Activated naive CD8-positive, alpha-beta T cell treated with anti-CD3 and anti-CD28 coated beads, Interleukin-2, amount 50 U/mL, for 16 hours (primary cell): Measurements from ENCODE around the gene IPP.
"Not testable (repeated sequence)": the region's sequence is repeated elsewhere in the genome, so short reads cannot be mapped to it uniquely, and the experiment has no call there.

Experiments used
- DNase-seq: peaks from one replicate; pipeline ENCODE4 v3.0.0-alpha.2; 2020; ENCODE audit warnings: low read depth, low spot score

IPP gene

DNA sequence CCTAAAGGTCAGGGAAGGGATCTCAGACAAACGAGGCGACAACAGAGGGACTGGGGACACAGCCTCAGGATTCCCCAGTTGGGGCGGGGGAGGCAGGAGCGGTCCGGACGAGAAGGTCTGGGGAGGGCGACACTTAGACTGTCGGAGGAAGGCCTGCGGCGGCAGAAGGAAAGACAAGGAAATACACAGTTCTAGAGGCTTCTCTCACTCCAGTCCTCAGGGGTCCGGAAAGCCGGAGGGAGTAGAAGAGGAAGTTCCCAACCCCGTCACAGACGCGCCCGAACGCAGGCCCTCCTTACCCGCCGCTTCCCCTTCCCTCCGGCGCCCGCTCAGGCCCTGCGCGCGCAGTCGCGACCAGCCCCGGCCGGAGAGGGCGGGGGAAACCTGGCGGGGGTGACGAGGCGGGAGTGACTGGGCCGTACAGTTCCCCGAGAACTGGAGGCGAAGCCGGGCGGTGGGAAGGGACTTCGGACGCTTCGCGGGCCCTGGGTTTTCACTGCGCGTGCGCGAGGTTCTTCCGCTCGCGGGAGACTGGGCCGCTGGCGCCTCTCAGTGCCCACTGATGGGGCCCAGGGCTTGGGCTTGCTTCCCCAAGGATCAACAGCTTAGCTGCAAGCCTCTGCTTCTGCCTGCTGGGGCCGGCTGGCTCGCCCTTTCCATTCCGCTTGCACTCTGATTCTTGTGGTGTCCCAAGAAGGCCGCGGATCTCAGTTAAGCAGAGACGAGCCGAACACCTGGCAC lies at the start of gene IPP:
IPP (minus strand) TSS at position 356 of the 741 bp plus-strand sequence. CDS start 4,242 bp downstream, outside the sequence.
- DNase-seq = peak; percentile 89

DNA sequence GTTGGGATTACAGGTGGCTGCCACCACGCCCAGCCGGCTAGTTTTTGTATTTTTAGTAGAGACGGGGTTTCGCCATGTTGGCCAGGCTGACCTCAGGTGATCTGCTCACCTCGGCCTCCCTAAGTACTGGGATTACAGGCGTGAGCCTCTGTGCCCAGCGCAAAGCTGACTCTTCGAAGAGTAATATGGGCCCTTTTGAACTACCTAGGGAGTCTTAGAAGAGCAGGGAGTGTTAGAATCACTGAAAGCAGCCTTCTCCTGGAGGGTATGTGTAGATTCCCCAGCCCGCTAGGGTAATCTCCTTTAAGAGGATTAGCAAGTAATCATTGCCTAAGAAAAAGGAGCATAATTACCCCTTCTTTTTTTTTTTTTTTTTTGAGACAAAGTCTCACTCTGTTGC lies 46.5 kb upstream of the IPP start:
- no peak for DNase-seq

- no peak for DNase-seq
Observed at GRCh38 chr1:45796381-45796780, 45.9 kb upstream of the IPP start.

DNA sequence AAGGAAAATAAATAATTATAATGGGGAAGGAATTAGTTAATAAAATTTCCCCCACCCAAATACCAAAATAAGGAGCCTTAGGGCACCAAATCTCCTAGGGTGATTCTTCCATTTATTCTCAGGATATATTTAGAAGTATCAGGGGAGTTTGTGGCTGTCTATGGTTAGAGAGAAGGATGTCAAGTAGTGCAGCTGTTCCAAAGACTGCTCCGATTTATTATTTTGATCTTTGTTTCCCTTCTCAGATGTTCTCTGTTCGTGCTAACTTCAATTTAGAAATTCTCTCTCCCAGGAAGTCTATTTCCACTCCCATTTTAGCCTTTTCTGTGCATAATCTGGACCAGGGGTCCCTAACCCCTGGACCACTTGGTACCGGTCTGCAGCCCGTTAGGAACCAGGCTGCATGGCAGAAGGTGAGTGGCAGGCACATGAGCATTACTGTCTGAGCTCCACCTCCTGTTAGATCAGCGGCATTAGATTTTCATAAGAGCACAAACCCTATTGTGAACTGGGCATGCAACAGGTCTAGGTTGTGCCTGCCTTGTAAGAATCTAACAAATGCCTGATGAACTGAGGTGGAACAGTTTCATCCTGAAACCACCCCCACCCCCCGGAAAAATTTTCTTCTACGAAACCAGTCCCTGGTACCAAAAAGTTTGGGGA lies 43.6 kb upstream of the IPP start:
- DNase-seq = no peak

GRCh38 chr1:45792744-45793143 lies 42.3 kb upstream of the IPP start:
- no peak for DNase-seq

DNA sequence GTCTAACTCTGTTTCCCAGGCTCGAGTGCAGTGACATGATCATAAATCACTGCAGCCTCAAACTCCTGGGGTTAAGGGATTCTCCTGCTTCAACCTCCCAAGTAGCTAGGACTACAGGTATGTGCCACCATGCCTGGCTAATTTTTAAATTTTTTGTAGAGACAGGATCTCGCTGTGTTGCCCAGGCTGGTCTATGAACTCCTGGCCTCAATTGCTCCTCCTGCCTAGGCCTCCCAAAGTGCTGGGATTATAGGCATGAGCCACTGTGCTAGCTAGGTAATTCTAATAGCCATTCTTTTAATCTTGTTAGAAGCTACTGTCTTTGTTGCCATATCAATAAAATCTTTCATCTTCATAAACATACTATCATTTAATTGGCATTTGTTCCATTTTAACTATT lies 39.1 kb upstream of the IPP start:
- no peak for DNase-seq

- DNase-seq = no peak
Observed at GRCh38 chr1:45787905-45788304, 37.5 kb upstream of the IPP start.

GRCh38 chr1:45785583-45785982 lies 35.1 kb upstream of the IPP start:
- no peak for DNase-seq

- no peak for DNase-seq
Observed at GRCh38 chr1:45775794-45776193, 25.3 kb upstream of the IPP start.

GRCh38 chr1:45772971-45773370 lies 22.5 kb upstream of the IPP start:
- DNase-seq = no peak

GRCh38 chr1:45769261-45769932 lies 18.9 kb upstream of the IPP start:
- DNase-seq = no peak

DNA sequence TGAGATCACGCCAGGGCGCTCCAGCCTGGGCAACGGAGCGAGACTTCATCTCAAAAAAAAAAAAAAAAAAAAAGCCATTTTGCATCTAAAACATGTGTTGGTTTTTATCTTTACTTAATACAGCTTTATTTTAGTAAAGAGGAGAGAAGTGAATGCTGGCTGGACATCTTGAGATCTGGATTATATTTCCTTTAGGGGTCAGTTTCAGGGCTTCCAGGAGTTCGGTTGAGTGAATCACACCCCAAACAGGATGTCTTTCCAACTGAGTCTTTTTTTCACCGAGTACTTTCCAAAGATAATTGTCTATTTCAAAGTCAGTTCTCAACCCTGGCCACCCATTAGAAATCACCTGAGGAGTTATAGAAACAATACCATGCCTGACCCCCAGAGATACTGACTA lies 16.6 kb upstream of the IPP start:
- DNase-seq = no peak

DNA sequence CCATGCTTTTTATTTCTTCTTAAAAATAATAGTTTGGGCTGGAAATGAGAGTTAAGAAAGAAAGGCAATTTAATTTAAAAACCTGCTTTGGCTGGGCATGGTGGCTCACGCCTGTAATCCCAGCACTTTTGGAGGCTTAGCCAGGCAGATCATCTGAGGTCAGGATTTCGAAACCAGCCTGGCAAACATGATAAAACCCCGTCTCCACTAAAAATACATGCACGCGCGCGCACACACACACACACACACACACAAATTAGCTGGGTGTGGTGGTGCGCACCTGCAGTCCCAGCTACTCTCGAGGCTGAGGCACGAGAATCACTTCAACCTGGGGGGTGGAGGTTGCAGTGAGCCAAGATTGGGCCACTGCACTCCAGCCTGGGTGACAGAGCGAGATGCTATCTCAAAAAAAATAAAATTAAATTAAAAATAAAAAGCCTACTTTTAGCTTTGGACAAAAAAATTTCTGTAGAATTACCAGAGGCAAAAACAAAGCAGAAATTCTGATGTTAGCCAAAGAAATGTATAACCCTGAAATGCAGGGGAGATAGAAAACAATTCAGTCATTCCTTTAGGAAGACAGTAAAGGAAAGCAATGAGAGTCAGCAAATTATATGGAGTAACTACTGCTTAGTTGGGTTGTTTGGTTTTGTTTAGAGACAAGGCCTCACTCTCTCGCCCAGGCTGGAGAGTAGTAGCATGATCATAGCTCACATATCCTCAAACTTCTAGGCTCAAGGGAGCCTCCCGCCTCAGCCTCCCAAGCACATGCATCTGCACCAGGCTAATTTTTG lies 15.7 kb upstream of the IPP start:
- no peak for DNase-seq

GRCh38 chr1:45762291-45762690 lies 11.8 kb upstream of the IPP start:
- no peak for DNase-seq

GRCh38 chr1:45755697-45756096 lies 5.2 kb upstream of the IPP start:
- no peak for DNase-seq

DNA sequence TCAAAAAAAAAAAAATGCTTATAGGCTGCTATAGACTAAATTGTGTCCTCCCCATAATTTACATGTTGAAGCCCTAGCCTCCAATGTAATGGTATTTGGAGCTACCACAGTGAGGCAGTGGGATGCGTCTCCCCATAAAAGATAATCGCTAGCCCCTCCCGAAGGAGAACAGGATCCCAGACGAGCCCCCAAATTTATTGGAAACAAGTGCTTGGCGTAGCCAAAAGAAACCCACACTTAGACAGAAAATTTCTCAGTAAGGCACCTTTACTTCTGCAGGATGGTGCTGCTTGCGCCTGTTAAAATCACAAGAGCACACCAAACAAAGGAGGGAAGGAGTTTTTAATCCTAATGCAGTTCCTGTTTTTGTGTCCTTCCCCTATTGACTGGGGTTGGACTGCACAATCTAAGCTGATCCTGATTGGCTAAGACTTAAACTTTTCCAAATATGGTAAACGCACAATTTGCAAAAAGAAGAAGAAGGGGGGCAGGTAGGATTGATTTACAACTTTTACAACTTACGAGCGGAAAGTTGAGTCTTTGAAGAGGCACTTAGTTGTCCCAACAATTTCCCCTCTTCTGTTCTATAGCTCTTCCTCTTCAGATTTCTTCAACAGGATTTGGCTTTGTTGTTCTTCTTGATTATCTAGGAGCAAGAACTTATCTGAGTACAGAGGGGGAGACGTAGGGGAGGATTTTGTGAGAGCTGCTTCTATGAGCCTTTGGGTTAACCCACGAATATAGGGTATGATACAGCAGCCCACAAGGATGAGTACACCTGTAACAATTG lies 3.0 kb upstream of the IPP start:
- DNase-seq = no peak

GRCh38 chr1:45752441-45753052 lies 2.1 kb upstream of the IPP start:
- no peak for DNase-seq

DNA sequence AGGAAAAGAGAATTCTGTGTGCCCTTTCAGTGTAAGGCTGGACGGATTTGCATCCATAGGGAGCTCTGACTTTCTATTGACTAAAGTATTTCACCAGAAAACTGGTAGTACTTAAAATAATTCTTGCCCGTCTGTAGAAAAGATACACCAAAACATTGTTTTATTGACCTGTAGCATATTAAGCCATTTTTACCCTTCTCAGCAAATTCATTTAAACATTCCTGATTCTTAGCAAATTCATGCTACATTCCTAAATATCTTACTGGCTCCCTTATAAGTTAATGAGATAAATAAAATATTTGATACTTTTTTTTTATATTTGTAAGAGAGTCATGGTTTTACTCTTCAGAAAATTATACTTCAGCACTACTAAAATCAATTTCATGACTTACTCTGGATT lies 1.6 kb upstream of the IPP start:
- DNase-seq = no peak

- DNase-seq = not testable (repeated sequence)
Observed at GRCh38 chr1:45751039-45751838, 786 bp upstream of the IPP start.

GRCh38 chr1:45746922-45747321 lies 3.5 kb downstream of the IPP start:
- no peak for DNase-seq
